ENCODE results near the gene SPDYA.

Gene SPDYA

GRCh38 chr2:28828382-28828781 lies 17.7 kb downstream of the SPDYA start:
- no peak for DNase-seq

- no peak for DNase-seq
Measured at GRCh38 chr2:28833740-28834470, 23.3 kb downstream of the SPDYA start.

GRCh38 chr2:28835781-28836180 lies 25.1 kb downstream of the SPDYA start:
- DNase-seq: no peak

- no peak for DNase-seq
Measured at GRCh38 chr2:28838971-28839370, 28.3 kb downstream of the SPDYA start.

- no peak for DNase-seq
Measured at GRCh38 chr2:28842042-28842441, 31.4 kb downstream of the SPDYA start.

- DNase-seq: no peak
Measured at GRCh38 chr2:28855193-28855592, 44.6 kb downstream of the SPDYA start.

- no peak for DNase-seq
Measured at GRCh38 chr2:28855977-28856376, 45.3 kb downstream of the SPDYA start.

- no peak for DNase-seq
Measured at GRCh38 chr2:28868611-28869010, 58.0 kb downstream of the SPDYA start.

- peak; percentile 67 for DNase-seq
Measured at GRCh38 chr2:28869494-28870145, 59.0 kb downstream of the SPDYA start.

- peak; percentile 97 for DNase-seq
Measured at GRCh38 chr2:28870146-28870891, 59.7 kb downstream of the SPDYA start, which contains the start of gene TRMT61B. TSS of gene TRMT61B (minus strand) at chr2:28870309. CDS start at chr2:28870277, 32 bp downstream.

GRCh38 chr2:28871620-28872019 lies 61.0 kb downstream of the SPDYA start:
- peak; percentile 10 for DNase-seq

- DNase-seq: no peak
Measured at GRCh38 chr2:28880193-28880592, 69.6 kb downstream of the SPDYA start.

- DNase-seq: no peak
Measured at GRCh38 chr2:28893488-28893887, 82.9 kb downstream of the SPDYA start.

GRCh38 chr2:28894470-28895188 lies 84.0 kb downstream of the SPDYA start, which contains the start of gene WDR43:
TSS of gene WDR43 (plus strand) at chr2:28894667. CDS start at chr2:28894699, 32 bp downstream.
- DNase-seq: peak; percentile 98

- peak; percentile 57 for DNase-seq
Measured at GRCh38 chr2:28895189-28895893, 84.7 kb downstream of the SPDYA start.

GRCh38 chr2:28896906-28897305 lies 86.3 kb downstream of the SPDYA start:
- DNase-seq: no peak

GRCh38 chr2:28898048-28898447 lies 87.4 kb downstream of the SPDYA start:
- no peak for DNase-seq
